ENCODE results near the gene ANK3.

GRCh38 chr10:60163786-60164185, 225.9 kb downstream of the ANK3 start:
- TF ChIP-seq POLR2A (IDR thresholded peaks at IDR 0.05), result no peak
- TF ChIP-seq, protein P1, sequence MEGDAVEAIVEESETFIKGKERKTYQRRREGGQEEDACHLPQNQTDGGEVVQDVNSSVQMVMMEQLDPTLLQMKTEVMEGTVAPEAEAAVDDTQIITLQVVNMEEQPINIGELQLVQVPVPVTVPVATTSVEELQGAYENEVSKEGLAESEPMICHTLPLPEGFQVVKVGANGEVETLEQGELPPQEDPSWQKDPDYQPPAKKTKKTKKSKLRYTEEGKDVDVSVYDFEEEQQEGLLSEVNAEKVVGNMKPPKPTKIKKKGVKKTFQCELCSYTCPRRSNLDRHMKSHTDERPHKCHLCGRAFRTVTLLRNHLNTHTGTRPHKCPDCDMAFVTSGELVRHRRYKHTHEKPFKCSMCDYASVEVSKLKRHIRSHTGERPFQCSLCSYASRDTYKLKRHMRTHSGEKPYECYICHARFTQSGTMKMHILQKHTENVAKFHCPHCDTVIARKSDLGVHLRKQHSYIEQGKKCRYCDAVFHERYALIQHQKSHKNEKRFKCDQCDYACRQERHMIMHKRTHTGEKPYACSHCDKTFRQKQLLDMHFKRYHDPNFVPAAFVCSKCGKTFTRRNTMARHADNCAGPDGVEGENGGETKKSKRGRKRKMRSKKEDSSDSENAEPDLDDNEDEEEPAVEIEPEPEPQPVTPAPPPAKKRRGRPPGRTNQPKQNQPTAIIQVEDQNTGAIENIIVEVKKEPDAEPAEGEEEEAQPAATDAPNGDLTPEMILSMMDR (IDR thresholded peaks at IDR 0.05), result no peak

Measured in vagina (tissue), 2 donors.